ENCODE results near the gene NEDD4.
A peak's percentile ranks its signal among the peaks of the same experiment; 100 is the strongest.
"Not testable (repeated sequence)": the region's sequence is repeated elsewhere in the genome, so short reads cannot be mapped to it uniquely, and the experiment has no call there.

The NEDD4 gene

DNA sequence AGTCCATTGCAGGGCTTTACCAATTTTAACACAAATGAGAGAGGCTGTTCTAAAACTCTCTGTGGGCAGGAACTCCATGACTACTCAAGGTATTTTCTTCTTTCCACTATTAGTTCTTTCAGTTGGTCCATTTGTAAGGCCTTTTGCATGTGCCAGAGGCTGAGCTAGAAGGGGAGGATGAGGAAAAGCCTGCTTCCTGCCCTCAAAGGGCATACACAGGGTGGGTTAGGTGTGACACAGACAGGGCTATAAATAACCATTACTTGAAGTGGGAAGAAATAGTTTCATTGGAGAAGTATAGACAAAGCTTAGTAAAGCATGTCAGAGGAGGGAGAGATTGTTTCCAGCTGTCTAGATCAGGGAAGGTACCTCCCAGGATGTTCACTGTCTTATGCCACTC lies 198.4 kb downstream of the NEDD4 start:
- Mint-ChIP-seq H3K36me3 (peaks cover 0 to 4% of the 10 kb centered on the region in 2 donors), H3K9me3 (peaks cover 9 to 11% of the 10 kb centered on the region in 2 donors), H3K4me3 (no peak overlapping the region), H3K4me1 (no peaks in the 10 kb centered on the region), H3K27ac (no peak overlapping the region), H3K27me3 (peaks cover 7 to 19% of the 10 kb centered on the region in 2 donors)
- no peak for ATAC-seq (replicated peaks)
- no peak for DNase-seq

GRCh38 chr15:55791551-55792400 lies 201.6 kb downstream of the NEDD4 start:
- Mint-ChIP-seq H3K27ac (no peak overlapping the region), H3K27me3 (peaks cover 12 to 16% of the 10 kb centered on the region in 2 donors), H3K9me3 (peaks cover 9 to 13% of the 10 kb centered on the region in 2 donors), H3K4me1 (no peaks in the 10 kb centered on the region), H3K36me3 (peaks cover 0 to 4% of the 10 kb centered on the region in 2 donors), H3K4me3 (no peak overlapping the region)
- no peak for DNase-seq
- ATAC-seq (replicated peaks), result no peak

DNA sequence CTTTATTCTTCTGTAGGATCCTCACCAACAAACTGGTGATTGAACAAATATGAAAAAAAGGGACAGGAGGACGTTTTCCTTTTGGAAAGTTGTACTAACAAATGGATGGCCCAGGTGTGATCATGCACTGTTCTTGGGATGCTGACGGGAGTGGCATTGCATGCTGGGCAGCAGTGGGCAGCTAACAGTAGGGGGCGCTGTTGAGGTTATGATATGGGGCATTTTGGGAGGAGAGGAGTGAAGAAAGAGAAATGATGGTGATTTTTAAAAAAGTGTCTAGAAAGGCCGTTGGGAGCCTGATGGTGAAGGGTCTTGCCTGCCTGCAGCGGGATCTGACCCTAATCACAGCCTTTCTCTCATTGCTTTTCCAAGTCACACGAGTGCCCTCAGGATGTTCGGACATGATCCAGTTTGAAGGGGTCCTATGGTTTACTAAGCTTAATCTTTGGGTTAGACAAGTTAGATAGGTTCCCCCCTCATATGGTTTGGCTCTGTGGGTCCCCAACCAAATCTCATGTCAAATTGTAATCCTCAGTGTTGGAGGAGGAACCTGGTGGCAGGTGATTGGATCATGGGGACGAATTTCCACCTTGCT lies 204.2 kb downstream of the NEDD4 start:
- Mint-ChIP-seq H3K27me3 (peaks cover 4 to 19% of the 10 kb centered on the region in 2 donors), H3K9me3 (peaks cover 6 to 7% of the 10 kb centered on the region in 2 donors), H3K4me3 (no peak overlapping the region), H3K27ac (no peak overlapping the region), H3K4me1 (no peaks in the 10 kb centered on the region), H3K36me3 (peaks cover 0 to 4% of the 10 kb centered on the region in 2 donors)
- ATAC-seq (replicated peaks), result no peak
- DNase-seq, result peak; percentile 1

DNA sequence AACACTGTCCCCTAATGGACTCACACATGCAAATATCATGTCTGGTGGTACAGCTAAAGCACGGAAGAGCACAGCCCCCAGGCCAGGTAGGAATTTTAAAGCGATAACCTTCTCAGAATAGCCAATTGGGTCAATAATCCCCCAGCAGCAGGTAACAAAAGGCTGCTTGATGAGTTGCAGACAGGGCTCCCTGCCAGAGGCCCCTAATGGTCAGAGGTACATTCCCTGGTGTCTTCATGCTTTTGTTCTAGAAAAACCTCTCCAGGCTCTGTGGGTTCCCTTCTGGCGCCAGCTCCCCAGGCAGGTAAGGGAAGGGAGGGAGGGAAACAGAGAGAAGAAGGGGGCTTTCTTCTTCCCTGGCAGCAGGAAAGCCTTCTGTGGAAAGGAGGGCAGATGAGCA lies 207.1 kb downstream of the NEDD4 start:
- no peak for ATAC-seq (replicated peaks)
- Mint-ChIP-seq H3K27me3 (peaks cover 4 to 19% of the 10 kb centered on the region in 2 donors), H3K4me1 (no peaks in the 10 kb centered on the region), H3K36me3 (no peaks in the 10 kb centered on the region), H3K27ac (no peak overlapping the region), H3K4me3 (no peak overlapping the region), H3K9me3 (peaks cover 0 to 1% of the 10 kb centered on the region in 2 donors)
- DNase-seq, result no peak

GRCh38 chr15:55785593-55785992 lies 207.8 kb downstream of the NEDD4 start:
- not testable (repeated sequence) for H3K27ac Mint-ChIP-seq; DNase-seq; H3K9me3 Mint-ChIP-seq; H3K4me3 Mint-ChIP-seq; H3K36me3 Mint-ChIP-seq; ATAC-seq (replicated peaks); H3K4me1 Mint-ChIP-seq
- peaks cover 4 to 19% of the 10 kb centered on the region in 2 donors for H3K27me3 Mint-ChIP-seq

DNA sequence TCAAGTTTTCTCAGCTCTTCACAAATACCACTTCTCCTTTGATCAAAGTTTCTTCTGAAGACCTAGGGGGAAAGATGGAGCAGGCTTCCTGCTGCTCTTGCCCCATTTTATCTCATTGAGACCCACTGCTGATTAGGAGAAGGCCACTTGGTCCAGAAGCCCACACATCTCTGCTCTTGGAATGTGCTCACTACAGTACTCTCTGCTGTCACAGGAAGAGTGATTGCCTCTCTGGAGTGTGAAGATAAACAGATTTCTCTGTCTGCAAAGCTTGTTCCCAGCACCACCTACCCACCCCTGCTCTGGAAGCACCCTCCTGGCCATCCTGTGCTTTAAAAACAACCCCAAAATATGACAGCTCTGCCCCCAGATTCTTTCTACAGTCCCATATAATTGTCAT lies 209.1 kb downstream of the NEDD4 start:
- Mint-ChIP-seq H3K36me3 (no peaks in the 10 kb centered on the region), H3K9me3 (no peaks in the 10 kb centered on the region), H3K4me3 (no peak overlapping the region), H3K27me3 (peaks cover 4 to 18% of the 10 kb centered on the region in 2 donors), H3K27ac (no peak overlapping the region), H3K4me1 (no peaks in the 10 kb centered on the region)
- DNase-seq (no peak), ATAC-seq (replicated peaks) (no peak)

DNA sequence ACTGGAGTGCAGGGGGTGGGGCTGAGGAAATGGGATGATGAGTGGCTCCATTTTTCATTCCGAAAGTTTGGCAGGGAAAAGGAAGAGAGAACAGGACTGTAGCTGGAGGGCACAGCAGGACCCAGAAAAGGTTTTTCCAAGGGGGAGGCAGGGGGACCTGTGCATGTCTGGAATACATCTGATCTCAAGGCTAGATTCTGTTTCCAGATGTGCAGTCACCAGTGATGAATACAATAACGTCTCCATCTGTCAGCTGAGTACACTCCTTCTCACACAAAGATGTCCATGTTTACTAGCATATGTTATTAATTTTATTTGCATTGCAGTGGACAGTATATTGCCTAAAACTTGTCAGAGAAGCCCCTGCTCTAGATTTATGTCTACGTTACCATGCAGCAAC lies 210.5 kb downstream of the NEDD4 start:
- H3K36me3 Mint-ChIP-seq, result no peaks in the 10 kb centered on the region
- no peaks in the 10 kb centered on the region for H3K9me3 Mint-ChIP-seq
- no peak overlapping the region for H3K4me3 Mint-ChIP-seq
- H3K27ac Mint-ChIP-seq, result no peak overlapping the region
- H3K27me3 Mint-ChIP-seq, result peaks cover 4 to 17% of the 10 kb centered on the region in 2 donors
- no peaks in the 10 kb centered on the region for H3K4me1 Mint-ChIP-seq
- no peak for ATAC-seq (replicated peaks)
- DNase-seq, result no peak

- Mint-ChIP-seq H3K4me1 (no peaks in the 10 kb centered on the region), H3K4me3 (no peak overlapping the region), H3K9me3 (no peaks in the 10 kb centered on the region), H3K27ac (no peak overlapping the region), H3K36me3 (no peaks in the 10 kb centered on the region), H3K27me3 (peaks cover 0 to 20% of the 10 kb centered on the region in 2 donors)
- DNase-seq (no peak), ATAC-seq (replicated peaks) (no peak)
Measured at GRCh38 chr15:55780292-55780691, 213.1 kb downstream of the NEDD4 start.

DNA sequence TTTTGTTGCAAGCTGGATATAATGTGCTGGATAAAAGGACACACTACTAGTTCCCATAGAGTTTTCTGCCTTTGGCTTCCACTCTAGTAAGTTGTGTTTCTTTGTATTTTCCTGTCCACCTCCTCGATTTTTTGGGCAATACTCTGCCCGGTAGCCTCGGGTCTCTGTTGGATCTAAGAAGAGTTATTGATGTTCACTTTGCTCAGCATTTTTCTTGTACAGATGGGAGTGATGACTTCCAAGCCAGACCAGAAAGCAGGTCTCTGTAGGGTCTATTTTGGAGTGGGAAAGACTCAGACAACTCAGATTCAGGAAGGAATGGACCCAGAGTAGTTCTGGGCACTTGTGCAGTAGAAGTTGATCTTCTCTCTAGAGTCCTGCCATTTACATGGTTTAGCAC lies 214.5 kb downstream of the NEDD4 start:
- H3K36me3 Mint-ChIP-seq, result no peaks in the 10 kb centered on the region
- DNase-seq, result no peak
- H3K9me3 Mint-ChIP-seq, result no peaks in the 10 kb centered on the region
- H3K27ac Mint-ChIP-seq, result no peak overlapping the region
- H3K4me3 Mint-ChIP-seq, result no peak overlapping the region
- ATAC-seq (replicated peaks), result no peak
- H3K4me1 Mint-ChIP-seq, result no peaks in the 10 kb centered on the region
- H3K27me3 Mint-ChIP-seq, result peaks cover 0 to 14% of the 10 kb centered on the region in 2 donors
